GM19240 (cell line): ENCODE data around the gene MINDY4.

ENCODE experiments used
- DNase-seq: peaks from one replicate; pipeline ENCODE4 v3.0.0; 2011; ENCODE audit warnings: low spot score; ENCODE audit not compliant: insufficient read length

MINDY4 gene

DNA sequence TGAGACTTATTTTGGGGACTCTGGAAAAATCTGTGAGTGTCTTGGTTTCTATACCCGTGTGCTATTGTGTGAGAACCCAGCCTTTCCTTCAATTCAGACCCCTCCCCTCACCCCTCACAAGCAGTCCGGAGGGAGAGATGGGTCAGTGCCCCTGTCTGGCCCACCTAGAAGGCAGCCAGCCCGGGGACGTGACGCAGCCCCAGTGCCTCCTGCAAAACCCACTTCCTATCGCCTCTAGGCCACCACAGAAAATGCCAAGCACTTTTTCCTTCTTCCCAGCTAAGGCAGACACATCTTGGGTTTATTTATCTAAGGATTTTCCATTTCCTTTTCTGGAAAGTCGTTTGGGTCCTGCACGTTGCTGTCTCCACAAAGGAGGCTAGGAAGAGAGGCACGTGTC, 128.8 kb downstream of the MINDY4 start:
- DNase-seq, result no peak

DNA sequence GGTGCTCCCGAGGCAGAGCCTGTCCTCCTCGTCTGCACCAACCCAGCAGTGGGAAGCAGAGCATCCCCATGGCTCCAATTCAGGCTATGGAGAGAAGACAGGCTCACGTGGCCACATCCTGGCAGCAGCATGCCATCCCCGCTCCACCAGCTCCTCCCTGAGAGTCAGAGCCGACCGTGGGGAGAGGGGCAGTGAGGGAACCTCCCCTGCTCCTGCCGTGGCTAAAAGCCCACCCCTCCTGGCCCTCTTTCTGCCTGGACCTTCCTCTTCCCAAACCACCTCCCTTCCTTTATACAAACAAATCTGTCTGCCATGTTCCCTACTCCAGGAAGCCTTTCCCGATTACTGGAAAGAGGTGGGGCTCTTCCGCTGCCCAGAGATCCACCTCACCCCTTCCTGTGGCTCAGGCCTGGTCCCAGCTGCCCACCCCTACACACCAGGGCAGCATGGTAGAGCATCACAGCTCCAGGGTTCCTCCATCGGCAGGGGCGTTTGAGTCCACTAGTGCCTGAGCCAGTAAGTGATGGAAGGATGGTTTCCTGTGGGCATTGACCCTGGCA, 129.7 kb downstream of the MINDY4 start:
- DNase-seq, result no peak

DNA sequence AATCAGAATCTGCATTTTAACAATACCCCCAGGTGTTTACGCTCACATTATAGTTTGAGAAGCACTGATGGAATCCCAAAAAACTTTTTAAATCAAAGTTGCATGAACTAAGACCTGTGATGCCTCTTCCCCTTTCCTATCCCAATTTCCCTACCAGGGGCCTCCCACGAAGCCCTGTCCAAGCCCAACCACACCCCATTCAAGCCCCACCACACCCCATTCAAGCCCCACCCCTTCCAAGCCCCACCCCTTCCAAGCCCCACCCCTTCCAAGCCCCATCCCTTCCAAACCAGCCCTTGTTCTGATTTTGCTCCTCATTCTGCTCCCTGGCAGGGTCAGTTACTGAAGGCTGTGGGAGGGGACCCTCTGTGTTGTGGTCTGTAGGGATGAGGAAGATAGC, 130.6 kb downstream of the MINDY4 start:
- DNase-seq, result no peak

DNA sequence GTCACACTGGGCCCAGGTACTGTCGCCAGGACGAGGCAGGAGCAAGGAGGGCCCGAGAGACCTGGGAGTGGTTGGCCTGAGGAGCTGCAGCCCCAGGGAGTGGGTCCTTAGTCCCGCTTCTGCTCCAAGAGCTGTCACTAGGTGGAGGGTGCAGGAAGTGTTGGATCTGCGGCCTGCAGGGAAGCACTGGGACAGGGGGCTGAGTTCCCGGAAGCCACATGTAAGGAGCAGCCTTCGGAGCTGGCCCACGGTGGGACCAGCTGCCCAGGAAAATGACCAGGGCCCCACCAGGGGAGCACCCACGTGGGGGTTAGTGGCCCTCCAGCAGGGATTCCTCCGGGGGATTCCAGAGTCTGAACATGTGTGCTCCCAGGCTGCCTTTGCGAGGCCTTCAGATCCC, 131.2 kb downstream of the MINDY4 start:
- no peak for DNase-seq

DNA sequence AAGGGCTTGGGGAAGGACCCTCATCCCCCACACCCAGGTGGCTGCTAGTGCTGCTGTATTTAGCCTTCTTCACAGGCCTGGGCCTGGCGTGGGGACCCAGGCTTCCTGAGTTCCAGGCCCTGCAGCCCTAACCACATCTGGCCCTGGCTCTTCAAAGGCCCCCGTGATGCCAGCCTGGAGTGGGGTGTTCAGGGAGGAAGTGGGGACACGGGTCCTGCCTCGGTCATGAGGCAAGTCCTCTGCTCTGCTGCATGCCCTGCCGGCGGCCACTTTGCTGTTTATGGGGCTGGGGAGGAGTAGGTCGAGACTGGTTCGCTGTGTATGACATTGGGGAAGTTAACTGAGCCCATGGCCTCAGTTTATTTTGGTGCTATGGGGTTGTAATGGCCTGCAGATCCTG, 131.9 kb downstream of the MINDY4 start:
- DNase-seq, result no peak

DNA sequence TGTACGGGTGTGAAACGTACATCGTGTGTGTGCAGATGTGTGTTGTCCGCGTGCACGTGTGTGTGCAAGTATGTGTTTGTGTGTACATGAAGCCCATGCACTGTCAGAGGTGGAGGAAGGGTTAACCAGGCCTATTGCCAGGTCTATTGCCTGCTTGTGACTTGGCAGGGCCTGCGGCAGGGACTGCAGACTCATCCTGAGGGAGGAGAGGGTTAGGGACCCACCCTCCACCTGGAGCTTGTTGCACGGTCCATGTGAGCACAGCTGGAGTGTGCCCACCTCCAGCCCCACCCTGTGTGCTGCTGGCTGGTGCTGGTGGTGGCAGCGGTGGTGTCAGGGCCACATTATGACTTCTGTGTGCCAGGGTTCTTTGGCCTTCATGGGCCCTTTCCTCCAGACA, 133.3 kb downstream of the MINDY4 start:
- no peak for DNase-seq

DNA sequence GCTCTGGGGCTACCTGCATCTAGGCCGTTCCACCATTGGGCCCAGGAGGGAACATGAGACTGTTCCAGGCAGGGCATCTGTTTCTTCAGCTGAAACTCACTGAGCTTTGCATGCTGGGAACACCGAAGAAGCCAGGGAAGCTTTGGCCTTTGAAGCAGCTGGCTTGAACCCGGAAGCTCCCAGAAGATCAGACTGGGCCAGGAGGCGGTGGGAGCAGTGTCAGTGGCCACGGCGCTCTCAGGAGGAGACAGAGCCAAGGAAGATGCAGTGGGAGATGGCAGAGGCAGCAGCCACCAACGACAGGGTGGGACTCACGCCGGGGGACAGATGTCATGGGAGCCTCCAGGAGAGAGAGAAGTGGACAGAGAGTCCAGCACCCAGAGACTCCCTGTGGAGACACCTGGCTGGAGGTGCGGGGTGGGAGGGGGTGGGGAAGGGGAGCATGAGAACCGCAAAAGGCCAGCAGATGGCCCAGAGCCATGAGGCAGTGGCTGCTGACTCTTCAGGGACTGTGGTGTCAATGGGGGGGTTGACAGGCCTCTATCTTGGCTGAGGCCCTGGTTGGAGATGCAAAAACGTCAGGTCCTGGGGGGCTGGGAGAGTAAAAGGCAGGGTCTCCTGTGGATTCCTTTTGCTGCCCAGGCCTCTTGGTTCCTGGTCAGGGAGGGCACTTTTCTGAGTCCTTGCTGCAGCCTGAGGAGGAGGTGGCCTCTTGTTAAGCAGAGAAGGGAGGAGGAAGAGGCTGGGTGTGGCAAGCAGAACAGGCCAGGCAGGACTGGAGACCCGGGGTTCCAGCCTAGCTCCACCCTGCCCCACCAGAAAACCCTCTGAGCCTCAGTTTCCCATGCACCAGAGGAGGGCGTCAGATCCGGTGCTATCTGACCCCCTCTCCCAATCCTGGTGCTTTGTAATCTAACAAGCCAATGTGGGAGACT, 134.1 kb downstream of the MINDY4 start:
- no peak for DNase-seq

DNA sequence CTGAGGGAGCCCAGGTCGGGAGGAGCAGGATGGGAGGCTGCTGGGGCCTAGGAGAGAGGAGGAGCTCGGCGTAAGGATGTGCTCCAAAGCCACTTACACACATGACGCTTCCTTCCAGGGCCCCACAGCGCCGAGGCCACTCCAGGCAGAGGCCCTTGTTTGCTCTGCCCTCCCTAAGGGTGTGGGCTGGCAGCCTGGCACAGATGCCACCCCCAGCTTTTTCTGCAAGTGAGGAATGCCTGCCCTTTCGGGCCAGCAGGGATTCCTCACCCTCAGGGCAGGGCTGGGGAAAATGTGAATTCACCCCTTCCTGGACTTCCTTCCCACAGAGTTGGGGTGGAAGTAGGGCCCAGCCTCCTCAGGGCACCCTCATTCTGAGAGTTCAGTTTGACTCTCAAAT, 134.8 kb downstream of the MINDY4 start:
- DNase-seq, result no peak

DNA sequence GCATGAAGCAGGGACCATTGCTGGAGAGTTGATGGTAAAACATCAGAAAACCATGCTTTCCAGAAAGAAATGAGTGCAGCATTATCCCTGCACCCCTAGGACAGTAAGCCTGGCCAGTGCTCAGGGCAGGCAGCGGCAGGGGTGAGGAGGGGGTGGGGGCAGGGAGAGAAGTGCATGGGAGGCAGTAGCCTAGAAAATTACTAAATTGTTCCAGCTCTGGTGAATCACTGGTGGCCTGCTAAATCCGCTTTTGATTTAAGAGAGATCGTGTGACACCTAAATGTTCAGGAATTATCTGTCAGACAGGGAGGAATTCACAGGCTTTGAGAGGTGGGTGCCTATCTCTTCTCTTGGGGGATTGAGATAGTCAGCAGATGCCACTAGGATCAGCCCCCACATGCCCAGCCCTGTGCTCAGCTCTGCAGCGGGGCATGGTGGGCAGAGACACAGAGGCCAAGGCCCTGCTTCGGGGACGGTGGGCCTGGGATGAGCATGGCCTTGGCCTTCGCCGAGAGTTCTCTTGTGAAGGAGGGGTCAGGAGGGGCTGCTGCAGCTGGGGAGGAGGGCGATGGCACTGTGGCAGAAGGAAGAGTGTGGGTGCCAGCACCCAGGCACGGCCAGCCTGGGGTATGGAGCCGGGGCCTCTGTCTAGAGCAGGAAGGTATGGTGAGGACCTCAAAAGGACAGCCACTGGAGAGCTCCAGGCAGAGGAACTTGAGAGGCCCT, 135.5 kb downstream of the MINDY4 start:
- DNase-seq, result no peak

DNA sequence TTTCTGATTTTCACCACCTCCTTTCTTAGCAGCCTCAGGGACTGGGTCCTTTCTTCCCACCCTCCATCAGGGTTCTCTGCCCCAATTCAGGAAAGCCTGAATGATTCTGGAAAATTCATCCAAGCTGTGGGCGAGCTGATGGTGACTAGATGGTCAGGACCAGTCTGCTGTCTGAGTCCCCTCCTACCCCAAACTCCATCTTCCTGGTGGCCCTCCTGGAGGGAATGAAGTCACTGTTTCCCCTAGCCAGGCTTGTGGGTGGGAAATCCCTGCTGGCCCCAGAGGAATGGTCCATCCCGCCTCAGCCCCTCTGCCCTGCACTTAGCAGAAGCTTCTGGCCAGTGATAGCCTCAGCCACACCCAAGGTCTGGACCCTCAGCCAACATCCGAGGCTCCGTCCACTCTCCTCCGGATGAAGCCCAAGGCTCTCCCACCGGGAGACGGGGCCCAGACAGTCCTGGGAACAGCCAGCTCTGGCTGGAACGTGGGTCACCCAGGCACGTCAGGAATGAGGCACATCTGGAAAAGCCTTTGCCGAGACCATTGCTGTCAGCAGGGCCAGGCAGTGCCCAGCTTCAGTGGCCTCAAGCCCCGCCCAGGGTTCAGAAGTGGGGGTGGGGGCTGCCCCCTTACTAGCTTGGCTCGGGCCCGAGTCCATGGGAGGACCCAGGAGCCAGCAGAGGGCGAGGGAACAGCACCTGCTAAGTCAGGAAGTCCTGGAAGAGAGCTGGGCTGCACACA, 136.5 kb downstream of the MINDY4 start:
- no peak for DNase-seq

DNA sequence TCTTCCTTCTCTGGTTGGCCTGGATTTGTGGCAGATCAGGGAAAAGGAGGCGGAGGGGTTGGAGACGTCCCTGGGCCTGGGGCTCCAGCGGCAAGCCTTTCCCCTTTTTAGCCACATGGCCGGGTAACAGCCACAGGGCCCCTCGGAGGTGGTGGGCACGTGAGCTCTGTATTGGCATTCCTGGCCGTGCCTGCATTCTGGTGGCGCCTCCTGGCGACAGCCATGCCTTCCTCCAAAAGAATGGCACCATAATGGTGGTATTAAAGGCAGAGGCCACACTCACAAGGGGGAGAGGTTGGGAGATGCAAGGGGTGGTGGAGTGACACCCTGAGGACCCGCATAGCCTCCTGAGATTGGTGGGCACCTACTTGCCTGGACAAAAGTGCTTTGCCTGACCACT, 137.5 kb downstream of the MINDY4 start:
- DNase-seq, result no peak

DNA sequence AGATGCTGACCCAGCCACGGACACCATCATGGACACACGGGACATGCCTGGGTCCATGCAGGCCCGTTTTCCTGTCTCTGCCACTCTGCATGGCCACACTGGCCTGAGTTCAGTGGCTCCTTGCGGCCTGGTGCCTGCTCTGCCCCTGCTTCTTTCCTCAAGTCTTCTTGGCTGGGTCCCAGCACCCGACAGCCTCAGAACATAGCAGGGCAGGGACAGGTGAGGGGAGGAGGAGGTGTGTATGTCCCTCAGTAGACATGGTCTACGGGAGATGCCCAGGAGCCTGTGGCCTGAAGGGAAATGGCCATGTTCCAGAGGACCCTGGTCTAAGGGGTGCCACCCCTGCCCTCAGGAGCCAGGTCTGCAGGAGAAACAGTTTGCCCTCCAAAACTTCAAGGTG, 138.2 kb downstream of the MINDY4 start:
- DNase-seq, result no peak

DNA sequence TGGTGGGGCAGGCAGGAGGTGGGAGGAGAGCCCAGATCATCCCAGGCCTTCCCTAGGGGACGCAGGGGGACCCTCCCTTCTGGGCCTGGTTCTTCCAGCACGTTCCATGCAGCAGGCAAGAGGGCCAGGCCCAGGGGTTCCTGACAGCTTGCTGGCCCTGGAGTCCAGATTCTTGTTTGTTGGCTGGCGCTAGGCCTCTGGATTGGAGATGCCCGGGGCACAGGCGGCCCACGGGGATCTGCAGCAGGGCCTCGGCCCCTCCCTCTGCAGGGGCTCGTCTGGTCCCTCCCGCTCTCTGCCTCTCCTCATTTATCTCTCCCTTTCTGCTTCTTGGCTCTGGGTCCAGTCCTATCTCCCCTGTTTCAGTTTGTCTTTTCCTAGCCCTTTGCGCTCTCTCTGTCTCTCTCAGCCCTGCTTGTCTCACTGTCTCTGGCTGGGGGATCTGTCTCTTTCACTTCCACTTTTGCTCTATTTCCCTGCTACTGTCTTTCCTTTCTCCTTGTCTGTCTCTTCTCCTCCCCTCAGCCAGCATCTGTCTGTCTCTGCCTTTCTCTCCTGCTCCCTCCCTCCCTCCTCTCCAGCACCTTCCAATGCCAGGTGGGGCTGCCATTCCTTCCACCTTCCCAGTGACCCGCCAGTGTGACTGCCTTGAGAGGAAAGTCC, 139.3 kb downstream of the MINDY4 start:
- no peak for DNase-seq

DNA sequence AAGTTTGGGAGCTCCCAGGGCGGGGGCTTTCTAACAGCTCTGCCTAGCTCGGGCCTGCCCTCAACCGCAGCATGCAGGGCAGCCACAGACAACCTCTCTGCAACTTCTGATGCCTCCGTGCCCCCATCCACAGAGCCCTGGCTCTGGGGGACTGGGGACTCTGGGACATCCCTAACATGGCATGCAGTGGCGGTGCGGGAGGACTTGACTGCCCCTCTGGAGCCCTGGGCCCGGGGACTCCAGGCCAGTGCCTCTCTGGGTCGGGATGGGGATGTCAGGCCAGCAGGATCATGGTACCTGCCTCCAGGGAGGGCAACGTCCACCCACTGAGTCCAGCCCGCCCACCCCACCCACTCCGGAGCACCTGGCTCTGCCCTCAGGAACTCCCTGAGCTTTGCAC, 139.9 kb downstream of the MINDY4 start:
- no peak for DNase-seq

DNA sequence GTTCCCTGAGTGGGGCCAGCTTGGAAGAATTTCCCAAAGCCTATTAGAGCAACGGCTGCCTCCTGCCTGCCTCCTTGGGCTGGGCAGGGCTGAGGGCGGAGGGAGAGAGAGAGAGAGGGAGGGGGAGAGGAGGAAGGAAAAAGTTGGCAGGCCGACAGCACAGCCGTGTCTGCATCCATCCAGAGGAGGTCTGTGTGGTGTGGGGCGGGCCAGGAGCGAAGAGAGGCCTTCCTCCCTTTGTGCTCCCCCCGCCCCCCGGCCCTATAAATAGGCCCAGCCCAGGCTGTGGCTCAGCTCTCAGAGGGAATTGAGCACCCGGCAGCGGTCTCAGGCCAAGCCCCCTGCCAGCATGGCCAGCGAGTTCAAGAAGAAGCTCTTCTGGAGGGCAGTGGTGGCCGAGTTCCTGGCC, 140.3 kb downstream of the MINDY4 start, which contains the start of gene AQP1:
AQP1 (plus strand) TSS at position 293 of the 409 bp plus-strand sequence; CDS start at position 350, 57 bp downstream.
- DNase-seq, result no peak

DNA sequence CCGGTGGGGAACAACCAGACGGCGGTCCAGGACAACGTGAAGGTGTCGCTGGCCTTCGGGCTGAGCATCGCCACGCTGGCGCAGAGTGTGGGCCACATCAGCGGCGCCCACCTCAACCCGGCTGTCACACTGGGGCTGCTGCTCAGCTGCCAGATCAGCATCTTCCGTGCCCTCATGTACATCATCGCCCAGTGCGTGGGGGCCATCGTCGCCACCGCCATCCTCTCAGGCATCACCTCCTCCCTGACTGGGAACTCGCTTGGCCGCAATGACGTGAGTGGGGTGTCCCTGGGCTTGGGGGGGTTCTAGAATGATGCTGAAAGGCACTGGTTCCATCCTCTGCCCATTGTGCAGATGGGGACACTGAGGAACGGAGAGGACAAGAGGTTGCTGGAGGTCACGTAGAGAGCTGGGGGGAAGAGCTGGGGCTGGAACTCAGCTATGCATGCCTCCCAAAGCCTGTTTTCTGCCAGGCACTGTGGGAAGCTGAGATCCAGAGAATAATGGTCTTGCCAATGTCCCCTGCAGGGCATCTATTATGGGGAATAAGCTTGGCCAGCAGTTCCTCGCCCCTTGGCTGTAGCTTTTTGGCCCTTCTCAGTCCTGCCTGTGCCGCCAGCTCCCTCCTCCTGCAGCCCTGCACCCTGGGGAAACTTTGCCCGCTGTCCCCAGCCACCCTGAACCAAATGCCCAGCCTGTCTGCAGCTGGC, 141.0 kb downstream of the MINDY4 start:
- no peak for DNase-seq

DNA sequence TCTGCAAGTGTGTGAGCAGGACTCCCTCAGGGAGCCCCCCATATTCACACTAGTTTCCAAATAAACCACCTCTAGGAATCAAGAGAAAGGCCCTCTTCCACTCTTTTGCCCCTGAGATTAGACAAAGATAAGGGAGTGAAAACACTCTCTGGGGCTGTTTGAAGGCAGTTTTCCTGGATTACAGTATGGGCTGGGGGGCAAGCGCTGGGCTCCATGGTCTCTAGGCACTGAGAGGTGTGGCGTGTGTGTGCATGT, 141.4 kb downstream of the MINDY4 start:
- DNase-seq, result no peak

DNA sequence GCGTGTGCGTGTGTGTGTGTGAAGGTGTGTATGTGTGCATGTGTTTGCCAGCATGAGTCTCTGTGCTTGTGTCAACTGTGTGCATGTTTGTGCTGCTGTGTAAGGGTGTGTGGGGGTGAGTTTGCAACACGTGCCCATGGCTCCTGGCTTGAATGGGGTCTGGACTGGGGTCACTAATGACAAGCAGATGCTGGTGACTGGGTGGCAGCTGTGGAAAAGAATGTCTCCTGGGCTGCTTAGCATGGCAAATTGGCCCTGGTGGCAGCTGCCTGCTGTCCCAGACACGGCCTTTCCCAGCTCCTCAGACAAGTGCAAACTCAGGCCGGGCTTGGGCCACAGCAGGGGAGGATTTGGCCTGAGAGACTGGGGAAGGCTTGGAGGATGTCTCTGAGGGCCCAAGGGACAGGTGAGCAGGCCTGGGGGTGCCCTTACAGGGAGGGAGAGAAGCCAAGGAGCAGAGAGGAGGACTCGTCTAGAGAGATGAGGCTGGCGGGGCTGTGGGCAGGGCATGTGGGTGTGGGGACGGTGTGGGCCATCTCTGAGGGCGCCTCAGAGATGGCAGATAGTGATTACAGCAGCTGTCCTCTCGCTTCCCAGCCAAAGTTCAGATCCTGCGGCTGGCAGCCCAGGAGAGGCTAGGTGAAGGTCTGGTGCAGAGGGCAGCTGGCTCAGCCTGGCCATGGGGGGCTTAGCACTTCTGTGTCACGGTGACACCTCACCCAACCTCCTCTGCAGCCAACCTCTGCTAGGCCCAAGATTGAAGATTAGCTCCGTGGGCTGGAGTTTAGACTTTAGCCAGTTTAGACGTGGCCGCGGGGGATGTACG, 142.0 kb downstream of the MINDY4 start:
- DNase-seq, result no peak

DNA sequence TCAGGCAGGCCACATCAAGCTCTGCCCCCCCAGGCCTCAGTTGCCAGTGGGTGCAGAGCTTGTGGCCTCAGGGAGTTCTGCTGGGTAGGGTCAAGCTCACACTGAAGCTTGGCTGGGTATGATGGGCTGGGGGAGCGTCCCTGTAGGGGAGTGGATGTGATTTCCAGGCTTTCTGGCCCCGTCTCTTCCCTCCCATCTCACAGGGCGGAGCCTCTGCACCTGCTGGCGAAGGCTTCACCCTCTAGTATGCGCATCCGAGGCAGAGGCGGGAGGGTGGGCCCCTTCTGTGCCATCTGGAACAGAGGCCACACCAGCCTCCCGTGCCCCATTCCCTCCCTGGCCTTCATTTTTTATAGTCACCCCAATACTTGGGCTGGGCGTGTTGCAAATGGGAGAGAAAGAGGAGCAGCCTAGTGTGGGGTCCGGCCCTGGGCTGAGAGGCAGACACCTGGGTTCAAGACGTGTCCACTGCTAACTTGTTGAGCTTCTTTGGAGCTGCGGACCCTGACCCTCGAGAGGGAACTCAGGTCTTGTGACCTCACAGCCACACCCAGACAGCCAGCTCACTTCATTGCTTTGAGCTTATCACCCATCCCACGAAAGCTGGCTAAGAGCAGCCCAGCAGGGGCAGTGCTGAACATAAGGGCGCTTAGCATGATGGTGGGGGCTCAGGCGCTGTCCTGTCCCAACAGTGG, 142.8 kb downstream of the MINDY4 start:
- DNase-seq, result no peak
